Sigmoid colon (tissue), 7 donors: ENCODE measurements around the gene PAX9. TPM values are rescaled to one million over a fixed set of nuclear protein-coding genes. Genes with fewer than 3 reads are reported as not detected.

Experiments used
- DNase-seq: peaks from one replicate; pipeline ENCODE4 v3.0.0-alpha.2; 2019
- H3K27ac ChIP-seq, 4 donors: fragments of 200-600 bp; sonication (generic); one replicate each; pipeline ENCODE4 v1.5.1; 2016 to 2019; ENCODE audit warnings: mild to moderate bottlenecking in 1 of 4
- H3K27me3 ChIP-seq, 3 donors: fragments of 200-600 bp; sonication (generic); one replicate each; pipeline ENCODE4 v1.5.1; 2019; ENCODE audit warnings: mild to moderate bottlenecking in 1 of 3
- H3K36me3 ChIP-seq, 4 donors: fragments of 200-600 bp; sonication (generic); one replicate each; pipeline ENCODE4 v1.5.1; 2016 to 2019
- H3K4me1 ChIP-seq, 4 donors: fragments of 200-600 bp; sonication (generic); one replicate each; pipeline ENCODE4 v1.5.1; 2017 to 2019
- H3K4me3 ChIP-seq, 4 donors: fragments of 200-600 bp; sonication (generic); one replicate each; pipeline ENCODE4 v1.5.1; 2017 to 2019; ENCODE audit warnings: mild to moderate bottlenecking in 2 of 4, moderate library complexity in 1 of 4
- H3K9me3 ChIP-seq, 4 donors: fragments of 200-600 bp in 3 of 4; sonication (generic) in 3 of 4; one replicate each; pipeline versions ENCODE4 v1.5.1 to v1.6.1; 2013 to 2019
- CTCF ChIP-seq, 4 experiments: fragments of 450-650 bp in 3 of 4; fragments of 200-600 bp in 1 of 4; IDR thresholded peaks; one replicate each; pipeline ENCODE4 v1.5.1; 2016 to 2019; ENCODE audit warnings: antibody characterized with exemption in 4 of 4, mild to moderate bottlenecking in 3 of 4, moderate library complexity in 2 of 4
- EP300 ChIP-seq, 4 donors: sonication (generic); formaldehyde crosslinking; IDR thresholded peaks; one replicate each; pipeline ENCODE4 v1.6.1; 2017; ENCODE audit warnings: antibody characterized with exemption in 4 of 4
- POLR2A ChIP-seq, 2 donors: fragments of 450-650 bp; IDR thresholded peaks; one replicate each; pipeline ENCODE4 v1.6.1; 2016; ENCODE audit warnings: antibody characterized with exemption in 2 of 2, mild to moderate bottlenecking in 2 of 2, moderate library complexity in 2 of 2
- POLR2AphosphoS5 ChIP-seq, 4 donors: sonication (generic); formaldehyde crosslinking; IDR thresholded peaks; one replicate each; pipeline ENCODE4 v1.6.1; 2017; ENCODE audit warnings: antibody characterized with exemption in 4 of 4
- WGBS, 2 donors: extraction: QIAGEN DNeasy Blood & Tissue Kit; methylation state at CpG; one replicate each; pipeline ENCODE4 v1.1.7; 2013; 5-methylcytosine and 5-hydroxymethylcytosine counted together
- intact Hi-C: fragments of 100-400 bp; cut with DNase I; formaldehyde crosslinking; loops from one replicate; pipeline ENCODE4 v1.15.1; 2023
- polyA plus RNA-seq, 3 donors: library from polyadenylated mRNA; stranded (reverse); fragments of 200-250 nt; gene quantifications; one replicate each; pipeline ENCODE4 v1.2.3, GENCODE V29; 2013
- total RNA-seq, 4 donors: library from RNA; depleted of rRNA; stranded (reverse); fragments of >200 nt; gene quantifications; one replicate each; pipeline ENCODE4 v1.1.0, GENCODE V29; 2016
- donor health status: healthy with polysubstance abuse.
- donor health status: Bipolar disorder and iron deficiency.
- donor health status: healthy.

The PAX9 gene
- total and polyA plus RNA-seq, 7 donors = under 0.01 to 1.2 (median 0.28) TPM; not detected in 2

GRCh38 chr14:36633580-36633979, 28.1 kb upstream of the PAX9 start:
- H3K27ac ChIP-seq = no peak overlapping the region
- DNase-seq = no peak
- WGBS, 2 donors = 77 to 80% methylated on average over 3 of the region's 3 CpGs
- H3K36me3 ChIP-seq = no peaks in the 10 kb centered on the region
- no peak for TF ChIP-seq CTCF (IDR thresholded peaks at IDR 0.05)
- no peak for TF ChIP-seq EP300 (IDR thresholded peaks at IDR 0.05)
- TF ChIP-seq POLR2AphosphoS5 (IDR thresholded peaks at IDR 0.05) = no peak
- TF ChIP-seq POLR2A (IDR thresholded peaks at IDR 0.05) = no peak
- no peaks in the 10 kb centered on the region for H3K9me3 ChIP-seq
- no peaks in the 10 kb centered on the region for H3K4me1 ChIP-seq
- H3K27me3 ChIP-seq = peaks cover 0 to 44% (median 0%) of the 10 kb centered on the region in 3 donors
- H3K4me3 ChIP-seq = no peak overlapping the region
- intact Hi-C loops = no loop called here

GRCh38 chr14:36646664-36647416, 14.8 kb upstream of the PAX9 start:
- 5 to 8% methylated on average over 55 of the region's 55 CpGs for WGBS, 2 donors
- no peaks in the 10 kb centered on the region for H3K36me3 ChIP-seq
- no peak overlapping the region for H3K27ac ChIP-seq
- H3K4me1 ChIP-seq = peaks cover 0 to 21% (median 17%) of the 10 kb centered on the region in 4 donors
- H3K4me3 ChIP-seq = peak overlapping the region; percentile 6 to 42 (median 32)
- H3K27me3 ChIP-seq = peaks cover 36 to 87% (median 50%) of the 10 kb centered on the region in 3 donors
- no peak for DNase-seq
- intact Hi-C loops = no loop called here
- H3K9me3 ChIP-seq = peaks cover 0 to 4% (median 0%) of the 10 kb centered on the region in 4 donors
- TF ChIP-seq POLR2A (IDR thresholded peaks at IDR 0.05) (no peak), CTCF (IDR thresholded peaks at IDR 0.05) (no peak), POLR2AphosphoS5 (IDR thresholded peaks at IDR 0.05) (no peak), EP300 (IDR thresholded peaks at IDR 0.05) (no peak)

- no peak for TF ChIP-seq EP300 (IDR thresholded peaks at IDR 0.05)
- no peak for TF ChIP-seq POLR2A (IDR thresholded peaks at IDR 0.05)
- TF ChIP-seq CTCF (IDR thresholded peaks at IDR 0.05) = no peak
- no peak for TF ChIP-seq POLR2AphosphoS5 (IDR thresholded peaks at IDR 0.05)
- Histone ChIP-seq H3K27ac (no peak overlapping the region), H3K9me3 (peaks cover 0 to 2% (median 0%) of the 10 kb centered on the region in 4 donors), H3K27me3 (peaks cover 36 to 87% (median 54%) of the 10 kb centered on the region in 3 donors), H3K4me1 (peaks cover 0 to 21% (median 17%) of the 10 kb centered on the region in 4 donors), H3K36me3 (no peaks in the 10 kb centered on the region), H3K4me3 (peak overlapping the region; percentile 6 to 42 (median 32))
- 2 to 4% methylated on average over 34 of the region's 34 CpGs for WGBS, 2 donors
- no peak for DNase-seq
- intact Hi-C loops = no loop called here
Measured at GRCh38 chr14:36647417-36647823, 14.2 kb upstream of the PAX9 start.

GRCh38 chr14:36647824-36648753, 13.6 kb upstream of the PAX9 start:
- Histone ChIP-seq H3K9me3 (no peaks in the 10 kb centered on the region), H3K27me3 (peaks cover 36 to 87% (median 61%) of the 10 kb centered on the region in 3 donors), H3K4me1 (peaks cover 0 to 21% (median 17%) of the 10 kb centered on the region in 4 donors), H3K27ac (no peak overlapping the region), H3K36me3 (no peaks in the 10 kb centered on the region), H3K4me3 (peak overlapping the region; percentile 6 to 42 (median 32))
- WGBS, 2 donors = 3 to 4% methylated on average over 62 of the region's 62 CpGs
- TF ChIP-seq CTCF (IDR thresholded peaks at IDR 0.05) = peak in 3 of 4 experiments; percentile 8 to 35 (median 26)
- TF ChIP-seq EP300 (IDR thresholded peaks at IDR 0.05) = no peak
- intact Hi-C loops = loop anchor here (1.0 kb wide), 1 partner anchor 294 kb away; no protein-coding TSS in a partner anchor
- no peak for DNase-seq
